ENCODE data around the gene EMID1.

EMID1 gene

DNA sequence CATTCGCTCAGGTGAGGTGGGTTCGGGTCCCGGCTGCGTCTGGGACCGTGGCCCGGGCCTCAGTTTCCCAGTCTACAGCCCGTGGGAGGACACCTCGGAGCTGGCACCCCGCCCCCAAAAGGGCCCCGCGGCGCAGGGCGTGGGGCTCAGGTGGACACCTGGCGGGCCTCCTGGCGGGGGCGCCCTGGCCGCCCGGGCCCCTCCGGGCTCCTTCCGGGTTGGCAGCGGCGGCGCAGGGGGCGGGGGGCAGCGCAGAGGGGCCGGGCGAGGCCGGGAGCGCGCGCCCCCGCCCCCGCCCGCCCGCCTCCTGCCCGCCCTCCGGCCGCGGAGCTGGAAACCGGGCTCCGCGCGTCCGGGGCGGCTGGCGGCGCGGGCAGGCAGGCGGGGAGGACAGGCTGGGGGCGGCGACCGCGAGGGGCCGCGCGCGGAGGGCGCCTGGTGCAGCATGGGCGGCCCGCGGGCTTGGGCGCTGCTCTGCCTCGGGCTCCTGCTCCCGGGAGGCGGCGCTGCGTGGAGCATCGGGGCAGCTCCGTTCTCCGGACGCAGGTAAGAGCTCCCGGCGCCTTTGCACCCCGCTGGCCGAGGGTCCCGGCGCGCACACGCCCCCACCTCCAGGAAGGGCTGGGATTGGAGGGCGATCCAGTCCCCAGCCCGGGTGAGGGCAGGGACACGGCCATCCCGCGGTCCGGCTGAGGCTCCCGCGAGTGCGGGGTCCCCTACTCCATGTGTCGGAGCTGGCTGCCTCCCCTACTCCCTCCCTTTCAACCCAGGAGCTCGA lies at the start of gene EMID1:
EMID1 (plus strand) TSS at position 303 of the 778 bp plus-strand sequence; CDS start at position 446, 143 bp downstream.
- DNase-seq, result no peak

DNA sequence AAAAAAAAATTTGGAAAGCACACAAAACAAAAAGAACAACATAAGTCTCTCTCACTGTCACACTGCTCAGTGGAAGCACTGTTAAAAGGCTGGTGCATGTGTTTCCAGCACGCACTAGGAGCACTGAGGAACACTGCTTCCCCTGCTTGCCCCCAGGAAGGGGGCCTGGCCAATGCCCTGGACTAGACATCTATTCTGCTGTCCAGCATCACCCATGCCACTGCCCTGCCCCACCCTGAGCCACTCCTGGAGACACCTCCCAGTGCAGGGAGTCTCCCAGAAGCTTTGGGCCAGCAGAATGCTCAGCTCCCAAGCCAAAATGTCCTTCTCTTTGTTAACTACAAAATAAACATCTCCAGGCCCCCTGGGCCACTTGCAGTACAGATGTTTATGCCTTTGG lies 49.7 kb upstream of the EMID1 start:
- DNase-seq, result no peak

DNA sequence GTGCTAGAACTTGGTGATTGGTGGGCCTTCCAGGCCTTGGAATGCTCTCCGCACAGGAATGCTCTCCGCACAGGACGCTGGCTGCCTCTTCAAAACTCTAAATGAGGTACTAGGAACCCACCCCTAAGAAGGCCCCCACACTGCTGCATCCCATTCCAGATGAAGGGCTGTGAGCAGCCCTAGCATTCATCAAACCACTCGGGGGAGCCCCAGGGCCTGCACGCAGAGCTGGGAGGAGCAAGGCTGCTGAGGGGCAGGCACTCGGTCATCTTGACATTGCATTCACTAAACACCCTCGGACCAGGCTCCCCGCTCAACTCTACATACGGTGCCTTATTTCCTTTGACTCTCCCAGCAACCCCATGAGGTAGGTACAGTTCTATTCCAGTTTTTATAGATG lies 49.2 kb upstream of the EMID1 start:
- DNase-seq, result no peak

DNA sequence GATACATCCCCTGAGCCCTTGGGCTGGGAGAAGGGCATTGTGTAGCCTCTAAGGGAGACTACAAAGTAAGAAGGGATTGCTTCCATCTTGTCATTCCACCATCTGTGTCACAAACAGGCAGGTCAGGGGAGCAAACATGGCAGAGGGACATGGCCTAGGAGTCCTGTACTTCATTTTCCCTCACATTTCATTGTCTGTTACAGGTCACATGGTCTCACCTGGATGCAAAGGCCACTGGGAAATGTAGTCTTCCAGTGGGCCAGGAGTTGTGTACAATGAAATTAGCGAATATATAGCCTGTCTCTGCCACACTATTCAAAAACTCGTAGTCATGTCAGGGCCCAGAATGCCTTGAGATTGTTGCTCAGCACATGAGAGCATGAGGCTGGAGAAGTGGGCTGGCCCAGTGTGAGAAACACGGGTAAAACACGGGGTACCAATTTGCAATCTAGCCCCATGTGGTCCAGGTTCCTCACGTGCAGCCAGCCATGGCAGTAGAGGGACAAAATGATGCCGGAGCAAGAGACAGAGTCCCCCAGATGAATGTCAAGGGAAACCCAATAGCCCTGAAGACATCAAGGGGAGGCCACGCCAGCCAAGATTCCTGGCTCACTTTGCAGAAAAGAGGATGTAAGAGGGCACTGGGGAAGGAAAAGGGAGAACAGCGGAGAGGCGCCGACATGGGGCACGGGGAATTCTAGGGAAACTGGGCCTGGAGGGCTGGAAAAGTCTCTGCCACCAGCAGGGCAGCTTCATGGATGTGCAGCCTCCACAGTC lies 47.7 kb upstream of the EMID1 start:
- DNase-seq, result no peak

DNA sequence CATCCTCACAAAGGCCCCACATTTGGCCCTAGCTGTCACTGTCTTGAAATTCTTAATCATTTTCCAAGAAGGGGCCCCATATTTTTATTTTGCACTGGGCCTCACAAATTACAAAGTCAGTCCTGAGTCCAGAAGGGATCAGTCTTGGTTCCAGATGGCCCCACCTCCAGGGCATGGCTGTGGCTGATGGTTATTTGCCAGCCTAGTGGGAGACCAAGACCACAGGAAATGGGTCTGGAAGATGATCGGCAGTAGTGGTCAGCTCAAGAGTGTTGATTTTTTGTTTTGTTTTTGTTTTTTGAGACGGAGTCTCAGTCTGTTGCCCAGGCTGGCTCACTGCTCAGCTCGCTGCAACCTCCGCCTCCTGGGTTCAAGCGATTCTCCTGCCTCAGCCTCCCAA lies 47.1 kb upstream of the EMID1 start:
- no peak for DNase-seq

DNA sequence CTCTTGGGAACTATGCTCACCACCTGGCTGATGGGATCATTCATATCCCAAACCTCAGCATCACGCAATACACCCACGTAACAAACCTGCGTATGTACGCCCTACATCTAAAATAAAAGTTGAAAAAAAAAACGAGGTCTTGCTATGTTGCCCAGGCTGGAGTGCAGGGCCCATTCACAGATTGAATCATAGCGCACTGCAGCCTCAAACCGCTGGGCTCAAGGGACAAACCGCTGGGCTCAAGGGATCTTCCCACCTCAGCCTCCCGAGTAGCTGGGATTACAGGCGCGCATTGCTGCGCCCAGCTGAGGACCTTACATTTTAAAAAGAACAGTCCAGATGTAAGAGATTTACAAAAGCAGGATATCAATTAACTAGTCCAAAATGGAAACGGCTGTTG lies 41.9 kb upstream of the EMID1 start:
- DNase-seq, result no peak

DNA sequence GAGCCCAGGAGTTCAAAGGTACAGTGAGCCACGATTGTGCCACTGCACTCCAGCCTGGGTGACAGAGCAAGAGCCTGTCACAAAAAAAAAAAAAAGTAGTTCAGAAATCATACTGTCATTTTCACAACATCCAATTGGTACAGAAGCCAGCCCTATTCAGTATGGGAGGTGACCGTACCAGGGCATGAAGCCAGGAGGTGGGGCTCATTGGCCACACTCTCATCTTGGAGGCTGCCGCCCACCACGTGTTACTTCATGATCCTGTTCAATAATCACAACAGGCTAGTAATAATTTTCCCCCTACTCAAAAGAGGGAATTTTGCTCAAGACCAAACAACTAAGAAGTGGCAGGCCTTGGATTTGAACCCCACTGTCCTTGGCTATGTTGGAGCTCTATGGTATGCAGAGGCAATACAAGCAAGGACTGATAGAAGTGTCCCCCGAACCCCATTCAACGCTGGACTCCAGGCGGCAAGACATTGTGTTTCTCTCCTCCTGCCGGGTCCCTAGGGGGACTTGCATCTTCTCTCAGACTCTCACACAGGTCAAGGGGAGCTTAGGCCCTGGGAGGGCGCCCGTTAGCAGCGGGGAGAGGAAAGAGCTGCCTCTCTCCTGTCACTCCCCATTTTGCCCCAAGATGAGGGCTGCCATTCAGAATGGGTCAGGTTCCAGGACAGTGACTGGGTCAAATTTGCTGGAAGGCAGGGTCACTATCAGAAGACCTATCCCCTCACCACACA lies 40.2 kb upstream of the EMID1 start:
- DNase-seq, result no peak

DNA sequence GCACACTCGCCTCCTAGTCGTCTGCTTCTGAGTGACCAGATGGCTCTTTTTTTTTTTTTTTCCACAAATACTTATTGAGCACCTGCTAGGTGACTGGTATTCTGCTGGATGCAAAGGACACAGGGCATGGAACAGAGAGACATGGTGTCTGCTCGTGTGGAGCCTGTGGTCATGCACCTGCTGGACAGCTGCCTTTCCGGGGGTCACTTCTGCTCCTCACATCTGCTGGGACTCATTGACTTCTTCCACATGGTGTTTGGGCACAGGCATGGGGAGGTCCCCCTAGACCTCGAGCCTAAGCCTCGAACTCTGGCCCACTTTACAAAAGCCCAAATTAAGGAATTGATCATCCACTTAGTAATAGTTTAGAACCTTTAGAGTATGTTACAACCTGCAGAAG lies 39.5 kb upstream of the EMID1 start:
- DNase-seq, result no peak

DNA sequence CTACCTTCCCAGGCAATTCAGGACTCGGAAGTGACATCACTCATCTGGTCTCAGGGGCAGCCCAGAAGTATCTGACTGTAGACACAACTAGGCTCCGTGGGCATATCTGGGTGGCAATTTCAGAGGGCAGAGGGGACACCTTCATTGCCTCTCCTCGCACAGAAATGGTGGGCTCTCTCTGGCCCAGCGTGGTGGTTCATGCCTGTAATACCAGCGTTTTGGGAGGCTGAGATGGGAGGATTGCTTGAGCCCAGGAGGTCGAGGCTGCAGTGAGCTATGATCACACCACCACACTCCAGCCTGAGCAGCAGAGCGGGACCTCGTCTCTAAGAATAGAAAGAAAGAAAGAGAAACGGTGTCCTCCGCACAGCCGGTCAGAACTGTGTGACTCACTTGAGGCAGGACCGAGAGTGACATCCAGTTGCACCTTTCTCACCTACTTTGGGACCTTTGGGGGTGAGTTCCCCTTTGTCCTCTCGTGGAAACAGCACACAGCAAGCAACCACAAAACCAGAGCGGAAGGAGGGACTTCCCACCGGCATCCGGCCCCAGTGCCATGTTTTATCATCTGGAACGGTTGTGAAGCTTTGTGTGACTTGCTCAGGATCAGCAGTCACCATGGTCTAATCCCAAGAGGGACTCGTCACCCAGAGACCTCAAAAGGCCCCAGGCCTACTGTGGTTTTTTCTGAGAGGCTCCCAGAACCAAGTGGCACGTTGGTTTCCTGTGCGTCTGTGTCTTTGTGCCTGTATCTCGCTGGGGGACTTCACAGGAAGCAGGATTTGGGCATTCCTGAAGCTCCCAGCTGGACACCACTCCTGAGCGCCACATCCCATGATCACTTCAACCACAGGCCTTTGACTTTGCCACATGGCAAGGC lies 38.4 kb upstream of the EMID1 start:
- DNase-seq, result no peak

DNA sequence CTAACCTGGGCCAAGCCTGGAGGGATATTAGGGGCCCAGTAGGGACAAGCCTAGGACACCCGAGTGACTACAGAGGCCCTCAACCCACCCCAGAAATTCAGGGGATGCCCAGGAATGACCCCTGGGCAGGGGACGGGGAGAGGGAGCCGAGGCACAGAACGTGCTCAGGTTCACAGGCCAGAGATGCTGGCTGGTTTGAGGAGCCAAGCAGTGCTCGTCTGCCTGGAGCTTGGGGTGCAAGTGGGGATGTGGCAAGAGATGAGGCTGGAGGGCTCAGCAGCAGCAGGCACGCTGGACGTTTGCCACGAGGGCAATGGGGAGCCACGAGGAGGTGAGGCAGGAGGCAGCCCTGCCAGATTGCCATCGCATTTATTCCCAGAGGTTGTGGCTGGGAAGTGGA lies 34.0 kb upstream of the EMID1 start:
- no peak for DNase-seq

DNA sequence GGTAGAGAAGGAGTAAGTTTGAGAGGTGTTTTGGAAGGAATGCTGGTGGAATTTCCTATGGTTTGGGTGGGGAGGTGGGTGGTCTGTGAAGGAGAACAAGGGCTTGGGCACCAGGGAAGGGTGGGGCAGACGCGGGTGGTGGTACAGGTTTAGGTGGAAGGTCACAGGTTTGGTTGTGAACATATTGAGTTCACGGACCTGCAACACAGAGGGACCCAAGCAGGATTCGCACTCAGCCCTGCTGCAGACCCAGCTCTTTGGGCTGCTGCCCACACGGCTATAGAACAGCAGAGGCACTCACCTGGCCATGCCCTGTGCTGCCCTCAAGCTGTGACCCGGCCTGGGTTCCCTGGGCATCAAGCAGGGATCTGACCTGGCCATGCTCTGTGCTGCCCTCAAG lies 33.5 kb upstream of the EMID1 start:
- no peak for DNase-seq

DNA sequence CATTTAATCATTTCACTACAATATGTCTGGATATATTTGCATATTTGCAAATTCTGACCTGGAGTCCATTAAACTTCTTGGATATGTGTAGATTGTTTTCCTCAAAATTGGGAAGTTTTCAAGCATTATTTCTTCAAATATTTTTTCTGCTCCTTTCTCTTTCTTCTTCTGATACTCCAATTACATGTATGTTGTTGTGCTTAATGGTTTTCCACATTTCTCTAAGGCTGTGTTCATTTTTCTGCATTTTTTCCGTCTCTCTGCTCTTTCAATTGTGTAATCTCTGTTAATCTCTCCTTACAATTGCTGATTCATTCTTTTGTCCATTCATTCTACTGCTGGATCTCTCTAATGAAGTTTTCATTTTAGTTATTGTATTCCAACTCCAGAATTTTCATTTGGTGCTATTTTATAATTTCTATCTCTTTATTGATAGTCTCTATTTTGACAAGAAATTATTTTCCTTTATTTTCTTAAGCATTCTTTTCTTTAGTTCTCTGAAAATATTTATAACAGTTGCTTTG lies 30.3 kb upstream of the EMID1 start:
- DNase-seq, result no peak

DNA sequence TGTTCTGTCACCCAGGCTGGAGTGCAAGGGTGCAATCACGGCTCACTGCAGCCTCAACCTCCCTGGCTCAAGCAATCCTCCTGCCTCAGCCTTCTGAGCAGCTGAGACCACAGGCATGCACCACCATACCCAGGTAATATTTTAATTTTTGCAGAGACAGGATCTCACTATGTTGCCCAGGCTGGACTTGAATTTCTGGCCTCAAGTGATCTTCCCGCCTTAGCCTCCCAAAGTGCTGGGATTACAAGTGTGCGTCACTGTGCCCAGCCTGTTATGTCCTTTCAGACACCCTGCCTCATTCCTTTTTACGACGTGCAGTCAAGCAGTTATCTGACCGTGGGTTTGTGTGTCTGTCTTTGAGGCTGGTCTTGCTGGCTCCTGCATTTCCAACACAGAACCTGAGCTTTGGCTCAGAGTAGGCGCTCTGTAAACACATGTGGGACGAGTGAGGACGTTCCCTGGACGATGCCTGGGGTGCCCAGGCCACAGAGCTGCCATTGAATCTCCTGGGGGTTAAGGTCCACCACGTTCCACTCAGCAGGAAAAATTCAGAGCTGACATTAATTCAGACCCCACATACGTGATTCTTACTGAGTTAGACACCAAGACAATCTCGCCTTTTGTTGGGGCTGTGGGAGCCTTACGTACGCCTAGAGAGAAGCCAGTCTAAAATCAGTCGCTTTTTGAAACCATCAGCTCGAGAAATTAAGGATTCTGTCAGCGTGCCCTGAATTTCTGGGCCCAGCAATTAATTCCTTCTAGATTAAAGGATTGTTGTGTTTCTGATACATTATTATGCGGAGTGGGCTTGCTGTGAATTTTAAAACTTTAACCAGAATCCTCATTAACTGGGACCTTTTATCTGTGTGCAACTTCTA lies 21.5 kb upstream of the EMID1 start:
- no peak for DNase-seq

DNA sequence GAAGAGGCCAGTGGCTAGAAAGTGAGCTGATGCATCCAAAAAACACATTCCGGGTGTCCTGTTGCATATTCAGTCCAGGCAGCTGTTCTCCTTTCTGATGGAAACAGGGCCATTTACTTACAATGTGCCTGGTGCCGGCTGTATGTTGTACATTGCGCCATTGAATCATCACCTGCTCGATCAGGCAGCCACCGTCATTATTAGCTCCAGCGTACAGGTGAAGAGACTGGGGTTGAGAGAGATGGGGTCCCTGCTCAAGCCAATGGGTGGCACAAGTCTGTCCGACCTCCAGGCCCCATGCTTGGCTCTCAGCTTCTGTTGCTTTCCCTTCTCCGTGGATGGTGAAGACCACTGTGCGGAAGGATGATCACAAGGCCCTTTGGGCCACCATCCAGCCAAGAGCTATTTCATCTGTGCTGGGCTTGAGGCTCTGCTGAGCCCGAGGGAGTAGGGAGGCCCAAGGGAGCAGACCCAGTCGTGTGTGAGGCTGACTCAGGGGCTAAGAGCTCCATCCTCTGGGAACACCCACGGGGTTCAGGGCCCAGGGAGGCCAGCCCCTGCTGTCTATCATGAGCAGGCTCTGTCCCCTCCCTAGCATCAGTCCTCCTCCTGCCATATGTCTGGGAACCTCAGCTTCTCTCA lies 20.7 kb upstream of the EMID1 start:
- no peak for DNase-seq

DNA sequence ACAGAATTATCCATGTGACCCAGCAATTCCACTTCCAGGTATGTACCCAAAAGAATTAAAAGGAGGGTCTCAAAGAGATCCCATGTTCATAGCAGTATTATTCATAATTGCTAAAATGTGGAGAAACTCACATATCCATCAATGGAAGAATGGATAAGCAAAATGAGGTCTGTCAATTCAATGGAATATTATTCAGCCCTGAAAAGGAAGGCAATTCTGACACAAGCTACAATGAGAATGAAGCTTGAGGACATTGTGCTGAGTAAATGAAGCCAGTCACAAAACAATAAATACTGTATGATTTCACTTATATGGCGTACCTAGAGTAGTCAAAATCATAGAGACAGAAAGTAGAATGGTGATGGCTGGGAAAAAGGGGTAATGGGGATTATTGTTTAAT lies 19.4 kb upstream of the EMID1 start:
- DNase-seq, result no peak

DNA sequence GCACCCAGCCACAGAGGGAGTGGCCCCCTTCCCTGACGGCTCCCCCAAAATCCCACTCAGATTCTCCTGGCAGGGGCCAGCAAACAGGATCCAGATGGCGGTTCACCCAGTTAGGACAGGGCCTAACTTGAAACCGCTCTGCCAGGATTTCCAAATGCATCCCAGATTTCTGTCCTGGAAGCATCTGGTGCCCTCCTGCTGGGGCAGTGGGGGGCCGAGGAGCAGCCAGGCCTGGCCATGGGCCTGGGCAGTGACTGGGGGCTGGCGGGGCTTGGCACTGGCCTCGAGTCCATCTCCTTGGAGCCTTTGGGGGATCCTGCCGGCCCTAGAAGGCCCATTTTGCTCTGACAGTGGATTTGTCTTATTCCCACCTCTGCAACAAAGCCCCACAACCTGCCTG lies 17.9 kb upstream of the EMID1 start:
- no peak for DNase-seq

DNA sequence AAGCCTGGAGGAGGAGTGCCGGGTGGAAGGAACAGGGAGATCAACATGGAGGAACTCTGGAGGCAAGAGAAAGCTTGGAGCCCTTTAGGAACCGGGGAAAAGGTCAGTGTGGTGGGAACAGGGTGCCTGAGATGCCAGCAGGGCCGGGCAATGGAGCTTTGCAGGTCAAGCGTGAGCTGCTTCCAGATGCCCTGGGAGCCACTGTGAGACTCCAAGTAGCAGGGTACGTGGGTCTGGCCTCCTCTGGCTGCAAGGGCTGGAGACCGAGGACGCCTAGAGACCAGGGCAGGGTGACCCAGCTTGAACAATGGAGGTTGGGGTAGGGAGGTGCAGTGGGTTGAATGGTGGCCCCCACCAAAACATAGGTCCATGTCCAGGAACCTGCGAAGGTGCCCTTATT lies 15.6 kb upstream of the EMID1 start:
- no peak for DNase-seq

DNA sequence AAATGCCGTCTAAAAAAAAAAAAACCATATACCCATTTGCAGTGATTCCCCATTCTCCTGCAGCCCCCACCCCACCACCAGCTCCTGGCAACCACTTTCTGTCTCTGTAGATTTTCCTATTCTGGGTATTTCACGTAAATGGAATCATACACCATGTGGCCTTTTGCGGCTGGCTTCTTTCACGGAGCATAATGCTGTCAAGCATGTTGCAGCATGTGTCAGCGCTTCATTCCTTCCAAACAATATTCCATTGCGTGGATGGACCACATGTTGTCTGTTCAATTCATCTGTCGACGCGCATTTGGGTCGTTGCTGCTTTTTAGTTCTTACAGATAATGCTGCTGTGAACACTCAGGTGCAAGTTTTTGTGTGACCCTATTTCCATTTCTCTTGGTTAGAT lies 14.8 kb upstream of the EMID1 start:
- DNase-seq, result no peak

DNA sequence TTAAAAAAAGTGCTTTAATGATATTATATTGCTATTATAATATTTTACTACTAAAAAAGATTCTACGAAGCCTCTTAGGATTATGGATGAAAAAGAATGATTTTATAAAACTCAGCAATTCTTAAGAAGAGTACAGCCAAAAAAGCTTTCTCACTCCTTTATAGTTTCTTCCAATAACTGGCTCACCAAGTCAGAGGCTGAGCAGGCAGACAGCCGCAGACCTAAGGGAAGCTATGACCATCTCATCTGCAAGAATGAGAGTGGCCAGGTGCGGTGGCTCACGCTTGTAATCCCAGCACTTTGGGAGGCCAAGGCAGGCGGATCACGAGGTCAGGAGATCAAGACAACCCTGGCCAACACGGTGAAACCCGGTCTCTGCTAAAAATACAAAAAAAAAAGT lies 12.7 kb upstream of the EMID1 start:
- no peak for DNase-seq

DNA sequence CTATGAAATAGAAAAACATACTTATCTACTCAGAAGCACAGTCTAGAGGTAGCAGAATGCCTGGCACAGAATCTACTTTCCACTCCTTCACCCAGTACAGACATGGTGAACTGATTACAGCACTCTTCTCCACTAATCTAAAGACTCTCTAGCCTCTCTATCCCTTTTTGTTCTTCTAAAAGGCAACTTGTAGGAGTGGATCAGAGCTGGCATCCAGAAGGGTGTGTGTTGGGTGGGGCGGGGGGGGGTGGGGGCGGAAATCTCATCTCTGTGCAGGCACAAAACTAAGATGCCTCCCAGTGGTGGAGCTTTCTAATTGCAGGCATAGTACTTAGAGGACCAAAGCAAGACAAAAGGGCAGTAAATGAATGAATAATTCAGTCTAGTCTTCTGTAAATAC lies 11.5 kb upstream of the EMID1 start:
- DNase-seq, result no peak

Data from midbrain (tissue), 1 donor.